HUDEP-2 (cell line): ENCODE data around the gene ABCC10.
"Not testable (repeated sequence)": the region's sequence is repeated elsewhere in the genome, so short reads cannot be mapped to it uniquely, and the experiment has no call there.

Source experiments
- DNase-seq, 76 experiments: peaks; one replicate each; lab custom pipeline; 2025; ENCODE audit not compliant: unreplicated experiment in 76 of 76; lab: John Stamatoyannopoulos, UW

The ABCC10 gene

DNA sequence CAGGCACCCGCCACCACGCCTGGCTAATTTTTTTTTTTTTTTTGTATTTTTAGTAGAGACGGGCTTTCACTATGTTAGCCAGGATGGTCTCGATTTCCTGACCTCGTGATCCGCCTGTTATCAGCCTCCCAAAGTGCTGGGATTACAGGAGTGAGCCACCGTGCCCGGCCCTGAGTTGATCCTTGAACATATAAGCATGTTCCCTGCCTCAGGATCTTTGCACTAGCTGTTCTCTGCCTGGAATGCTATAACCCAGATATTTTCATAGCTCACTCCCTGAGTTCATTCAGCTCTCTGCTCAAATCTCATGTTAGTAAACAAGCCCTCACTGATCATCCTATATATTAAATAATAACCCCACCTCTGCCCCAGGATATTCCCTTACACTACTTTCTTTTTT, 37.0 kb downstream of the ABCC10 start:
- DNase-seq: no peak

DNA sequence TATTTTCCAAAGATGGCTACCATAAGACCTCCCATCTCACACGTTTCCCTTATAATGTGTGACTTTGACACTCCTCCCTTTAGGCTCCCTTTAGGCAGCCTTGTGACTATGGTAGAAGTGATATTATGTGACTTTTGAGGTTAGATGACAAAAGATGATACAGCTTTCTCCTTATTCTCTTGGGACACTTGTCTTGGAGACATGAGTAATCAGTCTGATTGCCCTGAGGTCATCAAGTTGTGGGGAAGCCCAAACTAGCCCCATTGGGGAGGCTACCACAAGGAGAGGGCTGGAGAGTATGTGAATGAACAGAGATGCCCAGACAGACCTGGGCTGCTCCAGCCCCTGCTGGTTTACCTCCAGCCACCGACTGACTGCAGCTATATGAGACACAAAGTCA, 38.6 kb downstream of the ABCC10 start:
- DNase-seq: no peak

DNA sequence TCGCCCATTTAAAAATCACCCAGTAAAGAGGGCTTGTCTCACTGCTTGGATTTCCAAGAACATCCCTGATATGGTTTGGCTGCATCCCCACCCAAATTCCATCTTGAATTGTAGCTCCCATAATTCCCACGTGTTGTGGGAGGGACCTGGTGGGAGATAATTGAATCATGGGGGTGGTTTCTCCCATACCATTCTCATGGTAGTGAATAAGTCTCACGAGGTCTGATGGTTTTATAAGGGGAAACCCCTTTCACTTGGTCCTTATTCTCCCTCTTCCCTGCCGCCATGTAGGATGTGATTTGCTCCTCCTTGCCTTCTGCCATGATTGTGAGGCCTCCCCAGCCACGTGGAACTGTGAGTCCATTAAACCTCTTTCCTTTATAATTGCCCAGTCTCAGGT, 39.9 kb downstream of the ABCC10 start:
- not testable (repeated sequence) for DNase-seq

DNA sequence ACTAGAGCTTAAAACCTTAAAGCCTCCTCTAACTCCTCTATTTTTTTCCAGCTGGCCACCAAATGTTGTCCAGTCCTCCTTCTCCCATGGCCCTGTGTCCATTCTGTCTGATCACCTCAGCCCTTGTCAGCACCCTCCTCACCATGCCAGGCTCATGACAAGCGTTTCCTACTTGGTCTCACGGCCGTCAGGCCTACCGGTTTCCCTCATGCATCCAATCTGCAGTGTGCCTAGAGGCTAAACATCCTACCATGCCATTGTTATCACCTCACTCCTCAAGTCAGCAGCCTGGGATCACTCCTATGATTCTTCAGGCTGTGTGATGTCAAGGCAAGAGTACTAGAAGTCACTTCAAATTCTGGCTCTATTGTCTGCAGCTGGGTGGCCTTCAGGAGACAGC, 40.4 kb downstream of the ABCC10 start:
- no peak for DNase-seq

GRCh38 chr6:43468240-43468639, 40.9 kb downstream of the ABCC10 start:
- no peak for DNase-seq

GRCh38 chr6:43468748-43469681, 41.7 kb downstream of the ABCC10 start:
- no peak for DNase-seq

DNA sequence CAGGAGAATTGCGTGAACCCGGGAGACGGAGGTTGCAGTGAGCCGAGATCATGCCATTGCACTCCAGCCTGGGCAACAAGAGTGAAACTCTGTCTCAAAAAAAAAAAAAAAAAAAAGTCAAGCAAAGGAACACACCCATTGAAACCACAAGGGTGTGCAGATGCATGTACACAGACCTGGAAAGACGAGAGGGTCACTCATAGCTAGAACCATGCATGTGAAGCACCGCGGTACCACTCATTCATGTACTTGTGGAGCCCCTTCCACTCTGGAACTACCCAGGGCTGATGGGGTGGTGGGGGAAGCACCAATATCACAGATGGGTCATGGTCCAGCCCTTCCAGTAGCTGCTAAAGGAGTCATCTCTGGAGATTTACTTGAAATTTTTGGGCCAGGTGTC, 42.6 kb downstream of the ABCC10 start:
- DNase-seq: no peak

DNA sequence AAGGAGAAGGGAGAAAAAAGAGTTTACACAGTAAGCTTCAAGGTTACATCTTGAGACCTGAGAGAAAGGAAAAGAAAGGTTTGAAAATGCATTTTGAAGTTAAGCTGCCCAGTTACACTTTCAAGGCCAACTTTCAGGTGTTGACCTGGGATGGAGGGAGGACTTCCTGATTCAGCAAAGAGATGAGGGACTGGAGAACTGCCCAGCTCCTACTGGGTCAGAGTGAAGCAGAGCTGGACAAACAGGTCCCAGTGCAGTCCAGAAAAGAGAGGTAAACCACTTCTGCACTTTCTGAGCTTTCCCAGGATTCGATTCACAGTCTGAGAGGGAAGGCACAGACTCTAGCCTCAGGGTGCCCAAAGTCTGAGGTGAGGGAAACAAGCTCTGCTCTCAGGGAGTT, 44.1 kb downstream of the ABCC10 start:
- no peak for DNase-seq

- DNase-seq: no peak
Measured at GRCh38 chr6:43472515-43472914, 45.2 kb downstream of the ABCC10 start.

- DNase-seq: no peak
Measured at GRCh38 chr6:43475516-43475915, 48.2 kb downstream of the ABCC10 start.

GRCh38 chr6:43476746-43477145, 49.4 kb downstream of the ABCC10 start:
- peak in 1 of 76 experiments; percentile 12 for DNase-seq

GRCh38 chr6:43477235-43478007, 50.1 kb downstream of the ABCC10 start, which contains the start of gene TJAP1:
Gene TJAP1, plus strand, starts transcription at chr6:43477570. Its CDS starts 21,432 bp downstream, at chr6:43499002.
- peak in 73 of 76 experiments; percentile 23 to 97 (median 85) for DNase-seq

DNA sequence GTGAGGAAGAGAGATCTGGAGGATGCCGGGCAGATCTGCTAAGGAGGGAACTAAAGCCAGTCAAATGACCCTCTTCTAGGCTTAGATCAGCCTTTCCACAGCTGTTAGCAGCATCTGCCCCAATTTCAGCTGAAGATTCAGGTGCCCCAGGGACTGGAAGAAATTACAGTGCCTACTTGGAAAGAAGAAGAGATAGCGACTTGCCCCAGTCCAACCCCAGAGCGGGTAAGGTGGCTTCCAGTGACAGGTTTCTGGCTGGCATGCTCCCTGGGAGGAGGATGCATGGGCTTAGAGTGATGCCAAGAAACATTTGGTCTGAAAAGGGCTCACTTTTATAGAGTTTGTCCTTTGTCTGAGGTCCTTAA, 50.6 kb downstream of the ABCC10 start:
- DNase-seq: peak in 8 of 76 experiments; percentile 3 to 51 (median 16)

DNA sequence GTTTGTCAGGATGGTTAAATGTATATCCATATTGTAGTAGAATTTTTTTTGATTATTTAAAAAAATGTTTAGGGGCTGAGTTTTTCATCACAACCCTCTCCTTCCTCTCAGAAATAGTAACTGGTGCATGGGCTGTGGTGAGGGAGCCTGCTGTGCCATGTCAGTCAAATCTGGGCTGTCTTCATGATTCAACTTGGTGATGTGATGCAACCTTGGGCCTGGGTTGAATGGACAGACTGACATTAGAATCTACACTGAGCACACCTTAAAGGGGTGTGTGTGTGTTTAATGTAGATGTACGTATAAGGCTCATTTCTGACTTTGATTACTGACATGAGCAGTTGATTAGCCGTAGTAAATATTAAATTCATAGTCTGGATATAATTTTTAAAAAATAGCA, 53.7 kb downstream of the ABCC10 start:
- DNase-seq: no peak

- no peak for DNase-seq
Measured at GRCh38 chr6:43481591-43482236, 54.4 kb downstream of the ABCC10 start.

DNA sequence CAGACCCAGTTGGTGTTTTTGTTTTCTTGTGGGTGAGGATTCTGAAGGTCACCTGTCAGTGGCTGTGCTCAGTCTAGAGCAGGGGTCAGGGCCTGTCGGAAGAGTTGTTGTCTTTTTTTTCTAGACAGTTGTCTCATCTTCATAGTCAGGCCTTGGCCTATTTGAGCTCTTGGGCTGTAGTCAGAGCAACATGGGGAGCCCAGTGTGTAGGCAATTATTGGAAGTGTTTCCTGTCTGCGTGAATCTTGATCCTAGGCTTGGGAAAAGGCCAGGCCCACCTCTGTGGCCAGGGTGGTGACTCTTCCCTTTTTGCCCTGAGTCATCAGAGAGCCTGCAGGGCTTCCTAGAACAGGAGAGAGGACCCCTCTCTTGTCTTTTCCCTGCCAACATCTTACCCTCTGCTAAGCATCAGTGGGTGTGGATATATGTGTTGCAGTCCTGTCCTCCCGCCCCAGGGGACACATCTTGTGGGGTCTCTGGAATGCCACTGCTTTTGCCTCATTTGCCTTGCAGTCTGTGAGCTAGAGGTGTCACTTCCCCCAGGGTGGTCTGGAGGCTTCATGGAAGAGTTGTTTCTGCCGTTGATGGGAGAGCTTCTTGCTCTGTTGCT, 61.4 kb downstream of the ABCC10 start:
- no peak for DNase-seq

GRCh38 chr6:43489277-43490072, 62.1 kb downstream of the ABCC10 start:
- DNase-seq: no peak

GRCh38 chr6:43490523-43490939, 63.2 kb downstream of the ABCC10 start:
- DNase-seq: no peak

DNA sequence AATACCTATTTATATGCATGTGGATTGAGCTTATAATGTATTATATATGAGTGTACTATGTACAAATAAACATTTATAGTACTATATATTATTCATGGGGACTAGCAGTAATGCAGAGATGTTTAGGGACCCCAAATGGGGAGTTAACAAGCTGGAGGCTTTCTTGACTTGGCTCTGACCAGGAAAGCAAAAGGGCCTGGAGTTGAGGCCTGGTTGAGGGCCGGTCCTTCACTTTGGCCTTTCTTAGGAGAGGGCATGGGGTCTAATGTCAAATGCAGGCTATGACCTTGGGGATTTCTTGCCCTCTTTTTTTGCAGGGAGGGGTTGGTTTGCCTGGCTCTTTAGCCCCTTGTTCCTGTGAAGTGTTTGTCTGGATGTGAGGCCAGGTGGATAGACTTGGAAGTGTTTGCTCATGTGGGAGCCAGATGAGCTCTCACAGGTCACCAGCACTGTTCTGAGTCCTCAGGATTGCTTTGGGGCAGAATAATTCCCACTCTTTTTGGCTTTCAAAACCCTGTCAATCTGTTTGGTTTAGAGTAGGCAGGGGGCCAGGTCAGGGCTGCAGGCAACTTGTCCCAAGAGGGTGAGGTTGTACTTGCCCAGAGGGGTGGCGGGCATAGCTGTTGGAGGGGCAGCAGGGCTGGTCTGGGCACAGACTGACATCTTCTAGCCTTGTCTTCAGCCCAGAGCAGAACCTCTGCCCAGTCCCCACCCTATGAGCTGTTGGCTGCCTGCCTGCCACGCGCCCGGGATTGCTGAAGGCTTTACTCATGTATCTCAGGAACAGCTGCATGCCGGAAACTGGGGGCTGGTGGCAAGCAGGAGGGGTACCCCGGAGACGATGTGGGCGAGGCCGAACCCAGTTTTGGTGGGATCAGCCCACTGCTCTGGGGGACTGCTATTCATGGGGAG, 64.7 kb downstream of the ABCC10 start:
- peak in 66 of 76 experiments; percentile 15 to 90 (median 64) for DNase-seq
